CD4-positive, alpha-beta T cell treated with Interleukin-15 for 1 hour (primary cell): ENCODE measurements around the gene DUSP11.

Experiments
- DNase-seq: peaks from one replicate; pipeline ENCODE4 v3.0.0-alpha.2; 2020

The DUSP11 gene

DNA sequence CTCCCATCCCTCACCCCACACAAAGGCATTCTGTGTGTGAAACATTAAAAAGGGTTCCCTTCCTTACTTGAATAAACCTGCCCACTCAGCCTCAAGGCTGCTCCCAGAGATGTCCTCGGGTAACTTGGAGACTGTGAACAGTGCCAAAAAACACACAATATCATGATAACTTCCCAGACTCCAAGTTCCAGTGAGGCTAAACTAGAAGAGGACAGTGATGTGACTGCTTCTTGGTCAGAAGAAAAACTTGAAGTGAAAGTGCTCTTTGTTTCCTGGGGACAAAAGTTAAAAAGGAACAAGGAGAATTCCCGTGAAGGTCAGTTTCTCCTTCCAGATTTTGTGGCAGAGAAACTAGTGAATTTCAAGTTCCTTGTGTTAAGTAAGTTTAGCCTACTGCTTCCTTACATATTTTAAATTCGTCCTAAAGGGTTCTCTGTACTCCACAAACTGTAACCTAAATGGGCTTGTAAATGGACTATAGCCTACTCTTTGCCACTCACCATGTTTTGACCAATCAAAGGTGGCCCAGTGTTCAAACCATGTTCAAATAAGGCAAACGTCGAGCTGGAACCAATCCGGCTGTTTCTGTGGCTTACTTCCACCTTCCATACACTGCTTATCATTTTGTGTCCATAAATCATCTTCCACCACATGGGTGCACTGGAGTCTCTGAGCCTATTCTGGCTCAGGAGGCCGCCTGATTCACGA, 63.2 kb downstream of the DUSP11 start:
- no peak for DNase-seq

GRCh38 chr2:73714091-73714490, 65.8 kb downstream of the DUSP11 start:
- DNase-seq = no peak
